Endothelial cell of umbilical vein (primary cell): Measurements from ENCODE around the gene PAEP. TPM values are rescaled to one million over a fixed set of nuclear protein-coding genes. Genes with fewer than 3 reads are reported as not detected.

Source experiments
- BruUV-seq: library from RNA; stranded (reverse); fragments of 400-500 nt; replicated peaks from 2 replicates; lab custom pipeline; 2021; lab: Mats Ljungman, UMichigan
- CTCF ChIA-PET: fragments of 300-600, 350-600 bp; sonication (Branson Sonifier 250); formaldehyde crosslinking; loops from one replicate; lab custom pipeline; 2021; ENCODE audit warnings: antibody characterized with exemption, inconsistent platforms; lab: Charles Lee
- POLR2A ChIA-PET: fragments of 300-600, 350-600 bp; sonication (Branson Sonifier 250); formaldehyde crosslinking; loops from one replicate; lab custom pipeline; 2021; ENCODE audit warnings: antibody characterized with exemption, inconsistent platforms; lab: Charles Lee
- DNase-seq: peaks from one replicate; pipeline ENCODE4 v3.0.0-alpha.2; 2011; ENCODE audit warnings: low read depth, low spot score
- FAIRE-seq: peaks from 2 replicates; lab custom pipeline; 2011; peaks lifted over from hg19 to GRCh38; lab: Jason Lieb, UNC
- H2AFZ ChIP-seq: 2 replicates; pipeline ENCODE4 v1.6.0; 2012; ENCODE audit warnings: low read depth, low read length, control low read depth, inconsistent platforms
- H3K27ac ChIP-seq: 2 replicates; pipeline ENCODE4 v1.5.1; 2011; ENCODE audit warnings: low read depth, mild to moderate bottlenecking, control low read depth, low read length, moderate library complexity; ENCODE audit not compliant: insufficient read depth
- H3K27me3 ChIP-seq, 2 experiments: 2 replicates each; pipeline versions ENCODE4 v1.6.0 to v1.6.1; 2011; ENCODE audit warnings: low read length in 2 of 2, mixed read lengths in 1 of 2; ENCODE audit not compliant: control insufficient read depth in 2 of 2, insufficient read depth in 2 of 2
- H3K36me3 ChIP-seq, 2 experiments: 2 replicates in 1 of 2; 3 replicates in 1 of 2; pipeline ENCODE4 v1.5.1; 2011; ENCODE audit warnings: low read length in 2 of 2, mild to moderate bottlenecking in 1 of 2, moderate library complexity in 1 of 2; ENCODE audit not compliant: control insufficient read depth in 2 of 2, insufficient read depth in 2 of 2; ENCODE audit errors: extremely low read depth in 1 of 2
- H3K4me1 ChIP-seq: 3 replicates; pipeline ENCODE4 v1.5.1; 2011; ENCODE audit warnings: mild to moderate bottlenecking, low read length; ENCODE audit not compliant: control insufficient read depth, insufficient read depth; ENCODE audit errors: extremely low read depth
- H3K4me2 ChIP-seq: 2 replicates; pipeline ENCODE4 v1.6.1; 2011; ENCODE audit warnings: low read length, control low read depth, mixed read lengths; ENCODE audit not compliant: insufficient read depth
- H3K4me3 ChIP-seq, 3 experiments: fragments of 200-600 bp in 1 of 3; sonication (generic), shearing (Covaris generic) in 1 of 3; replicated peaks in 1 of 3; 2 replicates each; pipeline ENCODE4 v1.5.1; 2011 to 2016; ENCODE audit warnings: control low read depth in 3 of 3, low read length in 3 of 3, mild to moderate bottlenecking in 2 of 3, inconsistent platforms in 1 of 3, low read depth in 1 of 3, moderate library complexity in 1 of 3; ENCODE audit not compliant: insufficient read depth in 1 of 3
- H3K79me2 ChIP-seq: 2 replicates; pipeline ENCODE4 v1.6.0; 2012; ENCODE audit warnings: low read length, inconsistent platforms; ENCODE audit not compliant: control insufficient read depth, insufficient read depth
- H3K9ac ChIP-seq: replicated peaks from 2 replicates; pipeline ENCODE3; 2011; ENCODE audit warnings: low read length, control low read depth; ENCODE audit not compliant: insufficient read depth; ENCODE audit errors: extremely low read depth
- H3K9me1 ChIP-seq: replicated peaks from 3 replicates; pipeline ENCODE4 v1.6.0; 2011; ENCODE audit warnings: mild to moderate bottlenecking, low read length; ENCODE audit not compliant: control insufficient read depth, insufficient read depth; ENCODE audit errors: extremely low read depth
- H3K9me3 ChIP-seq: replicated peaks from 2 replicates; pipeline ENCODE4 v1.5.1; 2012; ENCODE audit warnings: low read length, inconsistent platforms; ENCODE audit not compliant: control insufficient read depth, insufficient read depth
- H4K20me1 ChIP-seq: replicated peaks from 2 replicates; pipeline ENCODE3; 2011; ENCODE audit warnings: mild to moderate bottlenecking, low read length; ENCODE audit not compliant: control insufficient read depth, insufficient read depth; ENCODE audit errors: extremely low read depth
- EZH2 ChIP-seq: IDR thresholded peaks from 2 replicates; pipeline ENCODE4 v1.6.1; 2012; ENCODE audit warnings: borderline replicate concordance, low read depth, mild to moderate bottlenecking, moderate library complexity, low read length, inconsistent platforms; ENCODE audit not compliant: severe bottlenecking
- FOS ChIP-seq: IDR thresholded peaks from 2 replicates; pipeline ENCODE4 v1.6.1; 2011; ENCODE audit warnings: mild to moderate bottlenecking, low read length, moderate library complexity, borderline replicate concordance; ENCODE audit not compliant: insufficient read depth
- GATA2 ChIP-seq: IDR thresholded peaks from 2 replicates; pipeline ENCODE4 v1.7.0; 2011; ENCODE audit warnings: low read depth, mild to moderate bottlenecking, moderate library complexity, mixed read lengths, low read length; ENCODE audit not compliant: insufficient read length, insufficient read depth
- JUN ChIP-seq: IDR thresholded peaks from 2 replicates; pipeline ENCODE4 v1.6.1; 2011; ENCODE audit warnings: borderline replicate concordance, low read depth; ENCODE audit not compliant: insufficient read length, insufficient read depth
- MYC ChIP-seq: IDR thresholded peaks from one replicate; pipeline ENCODE4 v1.6.1; 2011; ENCODE audit warnings: mild to moderate bottlenecking, low read depth, low read length
- POLR2A ChIP-seq: IDR thresholded peaks from 2 replicates; pipeline ENCODE4 v1.6.1; 2012; ENCODE audit warnings: low read depth, mild to moderate bottlenecking, control low read depth, low read length
- POLR2AphosphoS5 ChIP-seq: IDR thresholded peaks from 2 replicates; pipeline ENCODE4 v1.6.1; 2012; ENCODE audit warnings: low read depth, mild to moderate bottlenecking, control low read depth, low read length, moderate library complexity; ENCODE audit not compliant: insufficient read depth
- dilution Hi-C: fragments of 300-500 bp; cut with MboI; formaldehyde crosslinking; loops from one replicate; pipeline ENCODE4 v1.15.0; 2019; ENCODE audit warnings: low sequenced_read_pairs; ENCODE audit not compliant: extremely low pct_ligation_motif_present
- intact Hi-C: fragments of 100-400 bp; cut with micrococcal nuclease; formaldehyde crosslinking; loops from one replicate; pipeline ENCODE4 v1.10.0; 2022
- polyA plus RNA-seq, 4 experiments: library from polyadenylated mRNA; depleted of rRNA in 3 of 4; stranded (reverse) in 3 of 4; unstranded in 1 of 4; fragments of >200 nt; gene quantifications; 2 replicates each; pipeline versions ENCODE4 v1.2.1 to v1.2.3, GENCODE V29; 2011 to 2012; ENCODE audit warnings: missing spikeins in 1 of 4
- total RNA-seq: library from RNA; stranded (reverse); gene quantifications from 2 replicates; pipeline ENCODE4 v1.2.3, GENCODE V29; 2021
- TF ChIP-seq, protein P1 (sequence below): IDR thresholded peaks from 2 replicates; pipeline ENCODE4 v1.6.1; 2011; ENCODE audit not compliant: insufficient read depth, insufficient read length
- TF ChIP-seq, protein P2 (sequence below), 2 donors: IDR thresholded peaks; 1 replicate in 1 of 2; 2 replicates in 1 of 2; pipeline ENCODE4 v1.5.1; 2011; ENCODE audit warnings: low read length in 2 of 2, mild to moderate bottlenecking in 2 of 2, moderate library complexity in 2 of 2, control low read depth in 1 of 2, inconsistent platforms in 1 of 2, low read depth in 1 of 2; ENCODE audit not compliant: insufficient read depth in 1 of 2; ENCODE audit errors: extremely low read depth in 1 of 2

The PAEP gene
- total and polyA plus RNA-seq, 2 donors (not counting 3 experiments of a cell fraction or from before 2014, with no cell fraction given): not detected

DNA sequence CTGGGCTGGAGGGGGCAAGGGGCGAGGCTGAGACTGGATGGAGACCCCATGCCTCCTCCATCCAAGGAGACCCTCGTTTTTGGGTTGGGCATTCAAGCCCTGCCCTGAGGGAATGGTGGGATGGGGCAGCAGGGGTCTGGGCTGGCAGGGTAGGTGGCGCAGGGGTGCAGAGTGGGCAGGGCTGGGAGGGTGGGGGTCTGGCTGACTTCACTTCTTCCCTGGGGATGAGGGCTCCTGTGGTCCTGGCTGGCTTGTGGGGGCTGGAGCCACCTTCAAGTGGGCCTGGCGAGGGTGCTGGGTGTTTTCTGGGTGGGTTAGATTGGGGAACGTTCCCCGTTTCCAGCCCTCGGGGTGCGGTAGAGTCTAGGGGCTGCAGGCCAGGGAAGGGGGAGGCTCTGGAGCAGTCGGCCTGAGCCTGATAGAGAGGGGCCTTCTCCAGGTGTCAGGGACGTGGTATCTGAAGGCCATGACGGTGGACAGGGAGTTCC is 39.9 kb upstream of the PAEP start:
- dilution Hi-C loops (no loop called here), intact Hi-C loops (no loop called here)
- BruUV-seq: no TSS peak
- no peak for DNase-seq
- no peak for TF ChIP-seq POLR2AphosphoS5
- TF ChIP-seq, protein P1, sequence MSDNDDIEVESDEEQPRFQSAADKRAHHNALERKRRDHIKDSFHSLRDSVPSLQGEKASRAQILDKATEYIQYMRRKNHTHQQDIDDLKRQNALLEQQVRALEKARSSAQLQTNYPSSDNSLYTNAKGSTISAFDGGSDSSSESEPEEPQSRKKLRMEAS: no peak
- Histone ChIP-seq H3K9me1 (no peaks in the 10 kb centered on the region), H3K9ac (no peak overlapping the region), H2AFZ (no peak overlapping the region), H3K79me2 (no peaks in the 10 kb centered on the region), H3K4me1 (no peaks in the 10 kb centered on the region), H3K4me3 (no peak overlapping the region), H3K27ac (no peak overlapping the region), H4K20me1 (no peaks in the 10 kb centered on the region), H3K27me3 (no peaks in the 10 kb centered on the region), H3K4me2 (no peak overlapping the region), H3K9me3 (no peaks in the 10 kb centered on the region), H3K36me3 (no peaks in the 10 kb centered on the region)
- ChIA-PET POLR2A (no interaction called here), CTCF (no interaction called here)
- no peak for FAIRE-seq

DNA sequence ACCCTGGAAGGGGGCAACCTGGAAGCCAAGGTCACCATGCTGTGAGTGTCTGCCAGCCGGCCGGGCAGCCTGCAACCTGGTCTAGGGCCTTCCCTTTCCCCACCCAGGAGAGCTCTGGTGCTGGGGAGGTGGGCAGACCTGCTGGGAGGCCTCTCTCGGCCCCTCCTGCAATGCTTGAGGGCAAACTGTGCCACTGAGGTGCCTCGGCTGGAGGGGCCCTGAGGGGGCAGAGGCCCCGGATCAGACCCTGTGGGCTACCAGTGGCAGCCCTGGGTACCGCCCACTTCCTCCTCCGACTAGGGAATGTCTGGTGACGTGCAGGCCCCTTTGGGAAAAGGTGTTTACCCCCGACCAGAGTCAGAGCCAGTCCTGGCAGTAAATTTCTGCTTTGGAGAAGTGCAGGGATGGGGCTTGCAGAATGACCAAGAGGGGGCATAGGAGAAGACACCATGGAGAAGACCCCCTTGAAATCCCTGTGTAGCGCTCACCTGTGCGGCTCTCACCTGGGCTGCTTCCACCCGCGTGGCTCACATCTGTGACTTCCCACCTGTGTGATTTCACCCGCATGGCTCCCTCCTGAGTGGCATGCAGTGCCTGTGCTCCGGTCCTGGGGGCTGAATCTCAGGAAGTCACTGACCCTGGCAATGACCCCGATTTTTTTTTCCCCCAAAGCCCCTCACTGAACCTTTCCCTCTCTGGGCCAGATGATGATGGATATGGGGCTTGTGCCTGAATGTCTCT is 39.2 kb upstream of the PAEP start:
- H2AFZ ChIP-seq: no peak overlapping the region
- H3K27ac ChIP-seq: no peak overlapping the region
- DNase-seq (no peak), FAIRE-seq (no peak)
- H3K9me3 ChIP-seq: no peaks in the 10 kb centered on the region
- BruUV-seq: no TSS peak
- no peaks in the 10 kb centered on the region for H3K36me3 ChIP-seq
- POLR2A ChIA-PET: no interaction called here
- no peaks in the 10 kb centered on the region for H4K20me1 ChIP-seq
- H3K79me2 ChIP-seq: no peaks in the 10 kb centered on the region
- H3K9ac ChIP-seq: no peak overlapping the region
- no peak overlapping the region for H3K4me2 ChIP-seq
- H3K27me3 ChIP-seq: no peaks in the 10 kb centered on the region
- dilution Hi-C loops (no loop called here), intact Hi-C loops (no loop called here)
- H3K4me3 ChIP-seq: no peak overlapping the region
- TF ChIP-seq MYC (no peak), JUN (no peak), GATA2 (no peak), FOS (no peak), POLR2AphosphoS5 (no peak), EZH2 (no peak), POLR2A (no peak)
- TF ChIP-seq, protein P2, sequence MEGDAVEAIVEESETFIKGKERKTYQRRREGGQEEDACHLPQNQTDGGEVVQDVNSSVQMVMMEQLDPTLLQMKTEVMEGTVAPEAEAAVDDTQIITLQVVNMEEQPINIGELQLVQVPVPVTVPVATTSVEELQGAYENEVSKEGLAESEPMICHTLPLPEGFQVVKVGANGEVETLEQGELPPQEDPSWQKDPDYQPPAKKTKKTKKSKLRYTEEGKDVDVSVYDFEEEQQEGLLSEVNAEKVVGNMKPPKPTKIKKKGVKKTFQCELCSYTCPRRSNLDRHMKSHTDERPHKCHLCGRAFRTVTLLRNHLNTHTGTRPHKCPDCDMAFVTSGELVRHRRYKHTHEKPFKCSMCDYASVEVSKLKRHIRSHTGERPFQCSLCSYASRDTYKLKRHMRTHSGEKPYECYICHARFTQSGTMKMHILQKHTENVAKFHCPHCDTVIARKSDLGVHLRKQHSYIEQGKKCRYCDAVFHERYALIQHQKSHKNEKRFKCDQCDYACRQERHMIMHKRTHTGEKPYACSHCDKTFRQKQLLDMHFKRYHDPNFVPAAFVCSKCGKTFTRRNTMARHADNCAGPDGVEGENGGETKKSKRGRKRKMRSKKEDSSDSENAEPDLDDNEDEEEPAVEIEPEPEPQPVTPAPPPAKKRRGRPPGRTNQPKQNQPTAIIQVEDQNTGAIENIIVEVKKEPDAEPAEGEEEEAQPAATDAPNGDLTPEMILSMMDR (IDR thresholded peaks at IDR 0.05; ENCODE audit: extremely low read depth in 1 of 2, insufficient read depth in 1 of 2, low read depth in 1 of 2, low read length in 2 of 2): no peak
- TF ChIP-seq, protein P1: no peak
- no peaks in the 10 kb centered on the region for H3K9me1 ChIP-seq
- CTCF ChIA-PET: interaction anchor here (0.9 kb wide), 1 partner anchor 18 kb away, joined by 3 read pairs; no protein-coding TSS in a partner anchor
- no peaks in the 10 kb centered on the region for H3K4me1 ChIP-seq
